IMR-90 (cell line): ENCODE results near the gene MARCHF3. TPM values are rescaled to one million over a fixed set of nuclear protein-coding genes. Genes with fewer than 3 reads are reported as not detected.

Experiments
- ATAC-seq: fragments of 200-7000 bp; cut with Tn5 transposase; 2 replicates; pipeline ENCODE4 v1.9.1; 2020; ENCODE audit warnings: low read depth, mild to moderate bottlenecking, moderate library complexity
- BruUV-seq: library from RNA; stranded (reverse); fragments of 400-500 nt; replicated peaks from 2 replicates; lab custom pipeline; 2021; lab: Mats Ljungman, UMichigan
- CTCF ChIA-PET: fragments of 300-600 bp; formaldehyde crosslinking; extraction: SDS; loops from one replicate; lab custom pipeline; 2021; ENCODE audit warnings: antibody characterized with exemption; lab: Yijun Ruan, JAX
- POLR2A ChIA-PET: fragments of 300-600 bp; sonication (Branson Sonifier 250); formaldehyde crosslinking; loops from one replicate; lab custom pipeline; 2022; ENCODE audit warnings: antibody characterized with exemption; ENCODE audit not compliant: unreplicated experiment; lab: Charles Lee
- DNase-seq: peaks from one replicate; pipeline ENCODE4 v3.0.0; 2013
- H2AFZ ChIP-seq: replicated peaks from 2 replicates; pipeline ENCODE3; 2013; ENCODE audit warnings: low read length, mild to moderate bottlenecking; ENCODE audit not compliant: poor library complexity
- H2AK5ac ChIP-seq: 2 replicates; pipeline ENCODE4 v1.6.1; 2013; ENCODE audit warnings: low read depth, low read length, inconsistent platforms
- H2AK9ac ChIP-seq: replicated peaks from 2 replicates; pipeline ENCODE3; 2013; ENCODE audit warnings: mild to moderate bottlenecking, low read depth, low read length, moderate library complexity; ENCODE audit not compliant: poor library complexity
- H2BK120ac ChIP-seq: 2 replicates; pipeline ENCODE4 v1.6.1; 2013; ENCODE audit warnings: low read depth, low read length, inconsistent platforms
- H2BK15ac ChIP-seq: 3 replicates; pipeline ENCODE4 v1.6.1; 2013; ENCODE audit warnings: low read depth, low read length, inconsistent platforms
- H2BK20ac ChIP-seq: 2 replicates; pipeline ENCODE4 v1.6.1; 2013; ENCODE audit warnings: low read depth, mild to moderate bottlenecking, inconsistent platforms, low read length, moderate library complexity
- H2BK5ac ChIP-seq: 2 replicates; pipeline ENCODE4 v1.6.1; 2013; ENCODE audit warnings: mild to moderate bottlenecking, low read depth, low read length, inconsistent platforms; ENCODE audit not compliant: poor library complexity, severe bottlenecking
- H3K14ac ChIP-seq: replicated peaks from 2 replicates; pipeline ENCODE4 v1.6.1; 2013; ENCODE audit warnings: low read depth, low read length, inconsistent platforms
- H3K18ac ChIP-seq: 2 replicates; pipeline ENCODE4 v1.6.1; 2013; ENCODE audit warnings: low read depth, low read length, control low read depth
- H3K23ac ChIP-seq: 2 replicates; pipeline ENCODE4 v1.6.1; 2013; ENCODE audit warnings: low read depth, low read length, inconsistent platforms
- H3K27ac ChIP-seq: 2 replicates; pipeline ENCODE4 v1.5.1; 2013; ENCODE audit warnings: mild to moderate bottlenecking, control low read depth, low read length; ENCODE audit not compliant: insufficient read depth
- H3K27me3 ChIP-seq: 2 replicates; pipeline ENCODE4 v1.6.1; 2013; ENCODE audit warnings: low read length; ENCODE audit not compliant: control insufficient read depth, insufficient read depth
- H3K36me3 ChIP-seq: 2 replicates; pipeline ENCODE4 v1.6.1; 2013; ENCODE audit warnings: low read length, mixed read lengths; ENCODE audit not compliant: control insufficient read depth, insufficient read depth
- H3K4ac ChIP-seq: 2 replicates; pipeline ENCODE4 v1.6.1; 2013; ENCODE audit warnings: low read depth, low read length, inconsistent platforms
- H3K4me1 ChIP-seq: 2 replicates; pipeline ENCODE4 v1.6.1; 2013; ENCODE audit warnings: low read length, mixed read lengths; ENCODE audit not compliant: control insufficient read depth, insufficient read depth
- H3K4me2 ChIP-seq: 2 replicates; pipeline ENCODE4 v1.6.1; 2013; ENCODE audit warnings: low read depth, mild to moderate bottlenecking, control low read depth, low read length, moderate library complexity
- H3K4me3 ChIP-seq: 2 replicates; pipeline ENCODE4 v1.5.1; 2013; ENCODE audit warnings: low read depth, mild to moderate bottlenecking, control low read depth, low read length, moderate library complexity; ENCODE audit not compliant: insufficient read depth
- H3K56ac ChIP-seq: 2 replicates; pipeline ENCODE4 v1.6.1; 2013; ENCODE audit warnings: low read length, inconsistent platforms; ENCODE audit not compliant: insufficient read depth; ENCODE audit errors: extremely low read depth
- H3K79me1 ChIP-seq, 2 experiments: 2 replicates each; pipeline ENCODE4 v1.6.1; 2013; ENCODE audit warnings: low read length in 2 of 2, inconsistent platforms in 1 of 2, low read depth in 1 of 2
- H3K9ac ChIP-seq: 2 replicates; pipeline ENCODE4 v1.6.1; 2013; ENCODE audit warnings: low read depth, low read length, control low read depth
- H3K9me1 ChIP-seq: 2 replicates; pipeline ENCODE4 v1.6.1; 2013; ENCODE audit warnings: low read length, inconsistent platforms; ENCODE audit not compliant: insufficient read depth
- H3K9me3 ChIP-seq: 2 replicates; pipeline ENCODE4 v1.6.1; 2013; ENCODE audit warnings: low read length; ENCODE audit not compliant: control insufficient read depth, insufficient read depth
- H4K20me1 ChIP-seq: 2 replicates; pipeline ENCODE4 v1.6.1; 2013; ENCODE audit warnings: low read length, inconsistent platforms; ENCODE audit not compliant: insufficient read depth
- H4K5ac ChIP-seq: 2 replicates; pipeline ENCODE4 v1.6.1; 2013; ENCODE audit warnings: mild to moderate bottlenecking, low read depth, low read length, control low read depth
- H4K8ac ChIP-seq, 2 experiments: 2 replicates each; pipeline ENCODE4 v1.6.1; 2013; ENCODE audit warnings: low read depth in 2 of 2, low read length in 2 of 2, control low read depth in 1 of 2, inconsistent platforms in 1 of 2
- H4K91ac ChIP-seq: 2 replicates; pipeline ENCODE4 v1.6.1; 2013; ENCODE audit warnings: low read depth, low read length, inconsistent platforms; ENCODE audit not compliant: insufficient read depth
- BHLHE40 ChIP-seq: fragments of 150-350 bp; IDR thresholded peaks from 2 replicates; pipeline ENCODE4 v1.6.1; 2016; ENCODE audit warnings: mild to moderate bottlenecking, low read depth, low read length
- CEBPB ChIP-seq: IDR thresholded peaks from 2 replicates; pipeline ENCODE4 v1.6.1; 2012; ENCODE audit warnings: low read depth, low read length, improper control_type of control experiment
- CHD1 ChIP-seq: IDR thresholded peaks from 2 replicates; pipeline ENCODE4 v1.6.1; 2012; ENCODE audit warnings: low read depth, low read length, improper control_type of control experiment
- FOS ChIP-seq: fragments of 150-350 bp; IDR thresholded peaks from 2 replicates; pipeline ENCODE4 v1.6.1; 2016; ENCODE audit warnings: low read depth, low read length
- MAFK ChIP-seq: IDR thresholded peaks from 2 replicates; pipeline ENCODE4 v1.6.1; 2012; ENCODE audit warnings: low read depth, low read length, improper control_type of control experiment
- MAZ ChIP-seq: IDR thresholded peaks from 2 replicates; pipeline ENCODE4 v1.6.1; 2012; ENCODE audit warnings: low read depth, mild to moderate bottlenecking, low read length, improper control_type of control experiment, moderate library complexity, borderline replicate concordance
- MXI1 ChIP-seq: IDR thresholded peaks from 2 replicates; pipeline ENCODE4 v1.6.1; 2012; ENCODE audit warnings: low read depth, mild to moderate bottlenecking, low read length, moderate library complexity, borderline replicate concordance
- NFE2L2 ChIP-seq: fragments of 150-350 bp; IDR thresholded peaks from 2 replicates; pipeline ENCODE4 v1.6.1; 2016; ENCODE audit warnings: low read depth, mild to moderate bottlenecking, low read length
- POLR2A ChIP-seq: IDR thresholded peaks from 2 replicates; pipeline ENCODE4 v1.6.1; 2012; ENCODE audit warnings: mild to moderate bottlenecking, low read depth, low read length
- RAD21 ChIP-seq: IDR thresholded peaks from 2 replicates; pipeline ENCODE4 v1.6.1; 2012; ENCODE audit warnings: low read length, improper control_type of control experiment
- RCOR1 ChIP-seq: IDR thresholded peaks from 2 replicates; pipeline ENCODE4 v1.6.1; 2012; ENCODE audit warnings: mild to moderate bottlenecking, low read length, improper control_type of control experiment; ENCODE audit not compliant: insufficient replicate concordance
- RFX5 ChIP-seq: IDR thresholded peaks from 2 replicates; pipeline ENCODE4 v1.8.0; 2012; ENCODE audit warnings: low read depth, mild to moderate bottlenecking, low read length, moderate library complexity
- SMC3 ChIP-seq: fragments of 150-350 bp; IDR thresholded peaks from 2 replicates; pipeline ENCODE4 v1.6.1; 2016; ENCODE audit warnings: low read depth, mild to moderate bottlenecking, antibody characterized with exemption, low read length, moderate library complexity
- WGBS, 2 experiments: methylation state at CpG; one replicate each; pipeline versions ENCODE4 v1.1.5 to v1.1.7; 2013; ENCODE audit warnings: missing lambda C conversion rate in 2 of 2; ENCODE audit not compliant: insufficient read length in 1 of 2; ENCODE audit errors: extremely low coverage in 2 of 2; 5-methylcytosine and 5-hydroxymethylcytosine counted together
- dilution Hi-C: fragments of 300-500 bp; cut with HindIII; formaldehyde crosslinking; loops from one replicate; pipeline ENCODE4 v1.14.3; 2018; ENCODE audit warnings: low sequenced_read_pairs; ENCODE audit not compliant: unreplicated experiment
- in situ Hi-C: fragments of 300-500 bp; cut with MboI; formaldehyde crosslinking; loops from 3 replicates; pipeline ENCODE4 v1.14.3; 2019; ENCODE audit warnings: low sequenced_read_pairs, inconsistent platforms, mixed read lengths
- intact Hi-C: fragments of 100-400 bp; cut with micrococcal nuclease; formaldehyde crosslinking; loops from 2 replicates; pipeline ENCODE4 v1.10.0; 2022
- polyA plus RNA-seq, 3 experiments: library from polyadenylated mRNA; depleted of rRNA; stranded (reverse); fragments of >200 nt; gene quantifications; 2 replicates each; pipeline ENCODE4 v1.2.3, GENCODE V29; 2012; ENCODE audit warnings: low replicate concordance in 1 of 3
- total RNA-seq: library from RNA; depleted of rRNA; stranded (reverse); fragments of >200 nt; gene quantifications from 2 replicates; pipeline ENCODE4 v1.2.3, GENCODE V29; 2012
- TF ChIP-seq, protein P1 (sequence below): fragments of 150-350 bp; IDR thresholded peaks from 2 replicates; pipeline ENCODE4 v1.6.1; 2017; ENCODE audit warnings: mild to moderate bottlenecking, antibody characterized with exemption, low read length, low read depth
- TF ChIP-seq, protein P2 (sequence below): conservative IDR thresholded peaks from 2 replicates; pipeline ENCODE4 v1.5.1; 2012; ENCODE audit warnings: mild to moderate bottlenecking, low read depth, low read length, improper control_type of control experiment
- TF ChIP-seq, protein P3 (sequence below): fragments of 150-350 bp; IDR thresholded peaks from 2 replicates; pipeline ENCODE4 v1.6.1; 2016; ENCODE audit warnings: low read depth, mild to moderate bottlenecking, low read length, moderate library complexity, borderline replicate concordance

The MARCHF3 gene
- total and polyA plus RNA-seq, 2 of the 4 experiments (the other 2 are of a cell fraction), result 11.2 to 18.8 TPM

DNA sequence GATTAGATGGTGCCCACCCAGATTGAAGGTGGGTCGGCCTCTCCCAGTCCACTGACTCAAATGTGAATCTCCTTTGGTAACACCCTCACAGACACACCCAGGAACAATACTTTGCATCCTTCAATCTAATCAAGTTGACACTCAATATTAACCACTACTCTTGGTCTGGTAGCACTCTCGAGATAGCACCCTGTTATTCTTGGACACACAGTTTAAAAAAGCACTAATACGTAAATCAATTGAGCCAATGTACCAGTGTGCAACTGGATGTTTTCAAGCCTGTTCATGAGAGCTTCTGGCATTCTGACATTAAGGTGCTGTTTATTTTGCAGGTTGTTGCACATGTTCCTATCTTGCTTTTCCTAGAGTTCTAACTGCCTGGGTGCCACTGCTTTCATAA is 35.3 kb downstream of the MARCHF3 start:
- CTCF ChIA-PET, result no interaction called here
- dilution Hi-C loops, result no loop called here

More for the DNA sequence above, 35.3 kb downstream of the MARCHF3 start:
- H3K27ac ChIP-seq, result no peak overlapping the region
- H3K9ac ChIP-seq, result no peak overlapping the region
- BruUV-seq, result no TSS peak
- no peaks in the 10 kb centered on the region for H3K27me3 ChIP-seq
- H3K23ac ChIP-seq, result no peak overlapping the region; the same call in 1 of the 2 replicates
- H3K18ac ChIP-seq, result no peak overlapping the region
- H2BK15ac ChIP-seq, result no peak overlapping the region
- no peak overlapping the region for H4K8ac ChIP-seq
- H3K56ac ChIP-seq, result no peak overlapping the region
- no peaks in the 10 kb centered on the region for H3K36me3 ChIP-seq
- no peak overlapping the region for H2BK120ac ChIP-seq
- in situ Hi-C loops, result no loop called here
- no peaks in the 10 kb centered on the region for H3K9me3 ChIP-seq
- no peak overlapping the region for H3K4me3 ChIP-seq
- H4K20me1 ChIP-seq, result no peaks in the 10 kb centered on the region
- no peak overlapping the region for H2AFZ ChIP-seq
- H2BK5ac ChIP-seq, result no peak overlapping the region
- H3K9me1 ChIP-seq, result peaks cover 6% of the 10 kb centered on the region; the same call in 1 of the 2 replicates
- intact Hi-C loops, result no loop called here
- no peak overlapping the region for H3K14ac ChIP-seq
- ATAC-seq (no peak), DNase-seq (no peak)
- no peak overlapping the region for H2AK9ac ChIP-seq
- 80% methylated on average over 1 of the region's 3 CpGs; no CpG with 5 or more reads in 1 of the 2 experiments for WGBS, 2 experiments
- no peak overlapping the region for H3K4me2 ChIP-seq
- H4K5ac ChIP-seq, result no peak overlapping the region
- no peak overlapping the region for H2BK20ac ChIP-seq
- POLR2A ChIA-PET, result no interaction called here
- no peak overlapping the region for H2AK5ac ChIP-seq
- no peak overlapping the region for H4K91ac ChIP-seq
- no peak for TF ChIP-seq POLR2A
- TF ChIP-seq MAZ, result no peak
- no peak for TF ChIP-seq RAD21
- TF ChIP-seq, protein P1, sequence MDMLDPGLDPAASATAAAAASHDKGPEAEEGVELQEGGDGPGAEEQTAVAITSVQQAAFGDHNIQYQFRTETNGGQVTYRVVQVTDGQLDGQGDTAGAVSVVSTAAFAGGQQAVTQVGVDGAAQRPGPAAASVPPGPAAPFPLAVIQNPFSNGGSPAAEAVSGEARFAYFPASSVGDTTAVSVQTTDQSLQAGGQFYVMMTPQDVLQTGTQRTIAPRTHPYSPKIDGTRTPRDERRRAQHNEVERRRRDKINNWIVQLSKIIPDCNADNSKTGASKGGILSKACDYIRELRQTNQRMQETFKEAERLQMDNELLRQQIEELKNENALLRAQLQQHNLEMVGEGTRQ, result no peak
- no peak for TF ChIP-seq BHLHE40
- no peak for TF ChIP-seq CHD1
- TF ChIP-seq FOS, result no peak
- no peak for TF ChIP-seq RFX5
- no peak for TF ChIP-seq SMC3
- TF ChIP-seq RCOR1, result no peak
- TF ChIP-seq, protein P2, sequence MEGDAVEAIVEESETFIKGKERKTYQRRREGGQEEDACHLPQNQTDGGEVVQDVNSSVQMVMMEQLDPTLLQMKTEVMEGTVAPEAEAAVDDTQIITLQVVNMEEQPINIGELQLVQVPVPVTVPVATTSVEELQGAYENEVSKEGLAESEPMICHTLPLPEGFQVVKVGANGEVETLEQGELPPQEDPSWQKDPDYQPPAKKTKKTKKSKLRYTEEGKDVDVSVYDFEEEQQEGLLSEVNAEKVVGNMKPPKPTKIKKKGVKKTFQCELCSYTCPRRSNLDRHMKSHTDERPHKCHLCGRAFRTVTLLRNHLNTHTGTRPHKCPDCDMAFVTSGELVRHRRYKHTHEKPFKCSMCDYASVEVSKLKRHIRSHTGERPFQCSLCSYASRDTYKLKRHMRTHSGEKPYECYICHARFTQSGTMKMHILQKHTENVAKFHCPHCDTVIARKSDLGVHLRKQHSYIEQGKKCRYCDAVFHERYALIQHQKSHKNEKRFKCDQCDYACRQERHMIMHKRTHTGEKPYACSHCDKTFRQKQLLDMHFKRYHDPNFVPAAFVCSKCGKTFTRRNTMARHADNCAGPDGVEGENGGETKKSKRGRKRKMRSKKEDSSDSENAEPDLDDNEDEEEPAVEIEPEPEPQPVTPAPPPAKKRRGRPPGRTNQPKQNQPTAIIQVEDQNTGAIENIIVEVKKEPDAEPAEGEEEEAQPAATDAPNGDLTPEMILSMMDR, result no peak
- no peak for TF ChIP-seq NFE2L2
- TF ChIP-seq CEBPB, result no peak
- no peak for TF ChIP-seq MXI1
- TF ChIP-seq, protein P3, sequence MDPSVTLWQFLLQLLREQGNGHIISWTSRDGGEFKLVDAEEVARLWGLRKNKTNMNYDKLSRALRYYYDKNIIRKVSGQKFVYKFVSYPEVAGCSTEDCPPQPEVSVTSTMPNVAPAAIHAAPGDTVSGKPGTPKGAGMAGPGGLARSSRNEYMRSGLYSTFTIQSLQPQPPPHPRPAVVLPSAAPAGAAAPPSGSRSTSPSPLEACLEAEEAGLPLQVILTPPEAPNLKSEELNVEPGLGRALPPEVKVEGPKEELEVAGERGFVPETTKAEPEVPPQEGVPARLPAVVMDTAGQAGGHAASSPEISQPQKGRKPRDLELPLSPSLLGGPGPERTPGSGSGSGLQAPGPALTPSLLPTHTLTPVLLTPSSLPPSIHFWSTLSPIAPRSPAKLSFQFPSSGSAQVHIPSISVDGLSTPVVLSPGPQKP, result no peak
- no peak for TF ChIP-seq MAFK
- H3K4ac ChIP-seq, result no peak overlapping the region
- H3K79me1 ChIP-seq, result peaks cover 28 to 44% of the 10 kb centered on the region in 2 experiments; a peak in 3 of 4 replicates
- H3K4me1 ChIP-seq, result peaks cover 5% of the 10 kb centered on the region
